Fibroblast of the aortic adventitia (primary cell): ENCODE measurements around the gene GCNT2. TPM values are rescaled to one million over a fixed set of nuclear protein-coding genes. Genes with fewer than 3 reads are reported as not detected.

ENCODE experiments used
- DNase-seq: peaks from one replicate; pipeline ENCODE4 v3.0.0-alpha.2; 2010; ENCODE audit warnings: low read depth
- H3K4me3 ChIP-seq: 2 replicates; pipeline ENCODE4 v1.5.1; 2011; ENCODE audit warnings: low read depth, mild to moderate bottlenecking, control low read depth, low read length, moderate library complexity
- total RNA-seq: library from RNA; depleted of rRNA; stranded (reverse); fragments of >200 nt; gene quantifications from 2 replicates; pipeline ENCODE4 v1.2.3, GENCODE V29; 2012; ENCODE audit warnings: low replicate concordance
- TF ChIP-seq, protein P1 (sequence below): IDR thresholded peaks from 2 replicates; pipeline ENCODE4 v1.5.1; 2011; ENCODE audit warnings: mild to moderate bottlenecking, low read length, control low read depth, inconsistent platforms; ENCODE audit not compliant: insufficient read depth

Gene GCNT2
- total RNA-seq, 1 donor: 2.5 TPM

DNA sequence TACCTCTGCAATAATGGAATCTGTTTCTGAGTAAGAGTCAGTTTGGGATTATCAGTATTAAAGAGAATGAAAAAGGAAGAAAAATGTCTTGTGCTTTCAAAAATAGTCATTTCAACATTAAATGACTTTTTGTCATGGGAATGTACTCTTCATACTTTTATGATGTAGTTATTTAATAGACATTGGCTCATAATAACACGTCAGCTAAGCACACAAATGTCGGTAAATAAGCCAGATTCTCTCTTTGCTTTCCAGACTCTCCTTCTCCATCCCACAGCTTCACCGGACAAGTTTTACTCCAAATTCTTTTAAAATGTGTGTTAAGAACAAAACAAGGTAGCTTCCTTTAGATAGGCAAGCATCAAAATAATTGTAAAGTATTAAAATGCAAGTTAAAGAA lies 97.3 kb downstream of the GCNT2 start:
- no peak for DNase-seq
- no peak overlapping the region for H3K4me3 ChIP-seq
- TF ChIP-seq, protein P1, sequence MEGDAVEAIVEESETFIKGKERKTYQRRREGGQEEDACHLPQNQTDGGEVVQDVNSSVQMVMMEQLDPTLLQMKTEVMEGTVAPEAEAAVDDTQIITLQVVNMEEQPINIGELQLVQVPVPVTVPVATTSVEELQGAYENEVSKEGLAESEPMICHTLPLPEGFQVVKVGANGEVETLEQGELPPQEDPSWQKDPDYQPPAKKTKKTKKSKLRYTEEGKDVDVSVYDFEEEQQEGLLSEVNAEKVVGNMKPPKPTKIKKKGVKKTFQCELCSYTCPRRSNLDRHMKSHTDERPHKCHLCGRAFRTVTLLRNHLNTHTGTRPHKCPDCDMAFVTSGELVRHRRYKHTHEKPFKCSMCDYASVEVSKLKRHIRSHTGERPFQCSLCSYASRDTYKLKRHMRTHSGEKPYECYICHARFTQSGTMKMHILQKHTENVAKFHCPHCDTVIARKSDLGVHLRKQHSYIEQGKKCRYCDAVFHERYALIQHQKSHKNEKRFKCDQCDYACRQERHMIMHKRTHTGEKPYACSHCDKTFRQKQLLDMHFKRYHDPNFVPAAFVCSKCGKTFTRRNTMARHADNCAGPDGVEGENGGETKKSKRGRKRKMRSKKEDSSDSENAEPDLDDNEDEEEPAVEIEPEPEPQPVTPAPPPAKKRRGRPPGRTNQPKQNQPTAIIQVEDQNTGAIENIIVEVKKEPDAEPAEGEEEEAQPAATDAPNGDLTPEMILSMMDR: no peak

- no peak for DNase-seq
- TF ChIP-seq, protein P1: no peak
- H3K4me3 ChIP-seq: no peak overlapping the region
These were observed 100.1 kb downstream of the GCNT2 start for GRCh38 chr6:10621213-10621612.

GRCh38 chr6:10621847-10622246 lies 100.7 kb downstream of the GCNT2 start:
- TF ChIP-seq, protein P1: no peak
- H3K4me3 ChIP-seq: no peak overlapping the region
- DNase-seq: no peak

DNA sequence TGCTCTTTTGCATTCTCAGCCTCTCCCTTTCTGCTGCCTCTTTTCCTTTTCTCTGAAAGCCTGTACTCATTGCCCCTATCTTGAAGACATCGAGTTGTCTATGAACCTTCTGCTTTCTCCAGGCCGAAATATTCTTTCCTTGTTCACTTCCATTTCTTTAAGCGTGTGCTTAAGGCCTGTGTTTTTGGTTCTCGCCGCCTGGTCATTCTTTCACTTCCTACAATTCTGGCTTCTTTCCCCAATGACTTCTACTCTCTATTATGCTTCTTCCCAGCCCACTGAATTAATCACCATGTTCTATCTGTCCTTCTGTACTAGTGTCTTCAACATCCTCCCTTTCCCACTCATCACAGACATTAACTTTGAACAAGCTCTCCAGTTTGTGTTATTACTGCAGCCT lies 103.7 kb downstream of the GCNT2 start:
- DNase-seq: no peak
- H3K4me3 ChIP-seq: no peak overlapping the region
- TF ChIP-seq, protein P1: no peak

DNA sequence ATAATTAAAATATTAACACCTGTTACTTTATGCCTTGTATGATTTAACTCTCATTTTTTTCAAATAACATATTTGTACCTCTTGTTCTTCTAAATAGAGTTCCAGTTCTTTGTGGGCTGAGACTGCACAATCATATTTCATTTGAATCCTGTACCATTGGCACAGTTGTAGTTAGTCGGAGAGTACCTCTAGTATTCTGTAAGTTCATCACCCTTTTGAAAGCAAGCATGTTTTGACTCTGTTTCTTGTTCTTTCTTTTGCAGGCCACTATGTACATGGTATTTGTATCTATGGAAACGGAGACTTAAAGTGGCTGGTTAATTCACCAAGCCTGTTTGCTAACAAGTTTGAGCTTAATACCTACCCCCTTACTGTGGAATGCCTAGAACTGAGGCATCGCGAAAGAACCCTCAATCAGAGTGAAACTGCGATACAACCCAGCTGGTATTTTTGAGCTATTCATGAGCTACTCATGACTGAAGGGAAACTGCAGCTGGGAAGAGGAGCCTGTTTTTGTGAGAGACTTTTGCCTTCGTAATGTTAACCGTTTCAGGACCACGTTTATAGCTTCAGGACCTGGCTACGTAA lies 105.1 kb downstream of the GCNT2 start:
- TF ChIP-seq, protein P1: no peak
- no peak overlapping the region for H3K4me3 ChIP-seq
- DNase-seq: no peak

- TF ChIP-seq, protein P1: no peak
- no peak overlapping the region for H3K4me3 ChIP-seq
- DNase-seq: no peak
These were observed 106.6 kb downstream of the GCNT2 start for GRCh38 chr6:10627800-10628199.

GRCh38 chr6:10630178-10630577 lies 109.0 kb downstream of the GCNT2 start:
- no peak for DNase-seq
- TF ChIP-seq, protein P1: no peak
- H3K4me3 ChIP-seq: no peak overlapping the region
